GM19452 (cell line): Measurements from ENCODE around the gene CELA2B.
"Not testable (repeated sequence)": the region's sequence is repeated elsewhere in the genome, so short reads cannot be mapped to it uniquely, and the experiment has no call there.

ENCODE experiments used
- ATAC-seq: cut with Tn5 transposase; IDR thresholded peaks from one replicate; pipeline ENCODE4 v1.9.1; 2021; ENCODE audit not compliant: unreplicated experiment

The CELA2B gene

GRCh38 chr1:15444468-15445389, 31.2 kb upstream of the CELA2B start:
- no peak for ATAC-seq

DNA sequence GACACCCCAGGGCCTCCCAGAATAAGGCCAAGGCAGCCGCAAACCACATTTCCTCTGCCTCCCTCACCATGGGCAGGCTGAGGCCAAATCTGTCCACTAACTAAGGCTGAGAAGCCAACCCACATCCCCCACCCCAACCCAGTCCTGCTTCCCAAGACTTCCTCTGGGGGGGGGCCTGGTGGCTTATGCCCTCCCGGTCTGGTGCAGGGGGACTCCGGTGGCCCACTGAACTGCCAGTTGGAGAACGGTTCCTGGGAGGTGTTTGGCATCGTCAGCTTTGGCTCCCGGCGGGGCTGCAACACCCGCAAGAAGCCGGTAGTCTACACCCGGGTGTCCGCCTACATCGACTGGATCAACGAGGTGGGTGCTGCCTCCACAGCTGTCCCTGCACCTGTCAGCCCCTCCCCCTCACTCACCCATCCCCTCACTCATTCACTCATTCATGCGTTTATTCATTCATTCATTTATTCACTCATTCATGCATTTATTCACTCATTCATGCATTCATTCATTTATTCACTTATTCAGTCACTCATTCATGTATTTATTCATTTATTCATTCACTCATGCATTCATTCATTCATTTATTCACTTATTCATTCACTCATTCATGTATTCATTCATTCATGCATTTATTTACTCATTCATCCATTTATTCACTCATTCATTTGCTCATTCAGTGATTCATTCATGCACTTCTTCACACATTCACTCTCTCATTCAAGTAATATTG, 30.3 kb upstream of the CELA2B start:
- no peak for ATAC-seq

DNA sequence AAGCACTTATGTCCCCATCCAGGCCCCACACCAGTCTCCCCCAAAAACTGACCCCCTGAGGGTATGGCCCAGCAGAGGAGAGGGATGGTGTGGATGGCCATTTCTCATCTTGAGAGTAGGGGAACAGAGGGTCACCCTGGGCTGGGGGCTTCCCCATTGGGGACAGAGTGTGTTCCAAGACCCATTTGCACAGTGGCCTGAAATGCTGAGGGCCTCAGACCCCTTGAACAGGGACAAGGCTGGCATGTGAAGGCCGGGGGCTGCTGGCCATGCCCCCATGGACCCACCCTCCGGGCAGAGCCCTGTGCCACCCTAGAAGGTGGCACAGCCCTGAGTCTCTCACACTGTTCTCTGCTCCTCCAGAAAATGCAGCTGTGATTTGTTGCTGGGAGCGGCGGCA, 29.7 kb upstream of the CELA2B start:
- no peak for ATAC-seq

- no peak for ATAC-seq
Measured at GRCh38 chr1:15448877-15449462, 26.9 kb upstream of the CELA2B start.

- ATAC-seq = no peak
Measured at GRCh38 chr1:15449567-15449966, 26.3 kb upstream of the CELA2B start.

DNA sequence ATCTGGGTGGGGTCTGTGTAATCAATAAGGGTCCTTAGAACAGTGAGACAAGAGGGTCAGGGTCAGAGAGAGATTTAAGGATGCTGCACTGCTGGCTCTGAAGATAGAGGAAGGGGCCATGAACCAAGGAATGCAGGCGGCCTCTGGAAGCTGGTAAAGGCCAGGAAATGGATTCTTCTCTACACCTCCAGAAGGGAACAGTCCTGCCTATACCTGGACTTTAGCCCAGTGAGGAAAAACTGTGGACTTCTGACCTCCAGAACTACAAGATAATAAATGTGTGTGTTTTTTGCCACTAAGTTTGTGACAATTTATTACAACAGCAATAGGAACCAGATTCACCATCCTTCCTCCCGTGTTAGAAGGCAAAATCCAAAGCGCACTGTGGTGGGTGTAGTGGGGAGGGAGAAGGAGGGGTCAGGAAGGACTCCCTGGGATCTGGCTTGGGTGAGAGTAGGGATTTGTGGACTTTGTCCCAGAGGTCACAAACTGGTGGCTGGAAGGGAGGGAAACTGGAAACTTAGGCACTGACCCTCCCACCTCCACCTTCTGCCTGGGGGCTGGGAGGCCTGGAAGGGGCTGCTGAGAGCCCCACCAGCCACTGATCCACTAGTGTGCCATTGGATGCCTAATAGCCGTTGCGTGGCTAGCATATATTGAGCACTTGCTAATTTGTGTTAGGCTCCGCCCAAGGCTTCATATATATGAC, 24.7 kb upstream of the CELA2B start:
- ATAC-seq = no peak

- no peak for ATAC-seq
Measured at GRCh38 chr1:15452216-15452615, 23.7 kb upstream of the CELA2B start.

- ATAC-seq = no peak
Measured at GRCh38 chr1:15452866-15453571, 22.9 kb upstream of the CELA2B start.

DNA sequence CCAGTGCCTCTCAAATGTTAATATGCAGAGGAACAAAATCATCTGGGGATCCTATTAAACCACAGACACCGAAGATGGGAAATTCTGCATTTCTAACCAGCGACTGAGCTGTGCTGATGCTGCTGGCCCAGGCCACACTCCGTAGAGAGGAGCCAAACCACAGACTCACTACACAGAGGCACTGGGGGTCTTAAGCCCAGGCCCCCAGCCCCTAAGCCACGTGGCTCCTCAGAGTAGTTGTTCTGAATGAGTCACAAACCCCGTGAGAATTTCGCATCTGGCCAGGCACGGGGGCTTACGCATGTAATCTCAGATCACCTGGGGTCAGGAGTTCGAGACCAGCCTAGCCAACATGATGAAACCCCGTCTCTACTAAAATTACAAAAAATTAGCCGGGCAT, 22.2 kb upstream of the CELA2B start:
- ATAC-seq = no peak

DNA sequence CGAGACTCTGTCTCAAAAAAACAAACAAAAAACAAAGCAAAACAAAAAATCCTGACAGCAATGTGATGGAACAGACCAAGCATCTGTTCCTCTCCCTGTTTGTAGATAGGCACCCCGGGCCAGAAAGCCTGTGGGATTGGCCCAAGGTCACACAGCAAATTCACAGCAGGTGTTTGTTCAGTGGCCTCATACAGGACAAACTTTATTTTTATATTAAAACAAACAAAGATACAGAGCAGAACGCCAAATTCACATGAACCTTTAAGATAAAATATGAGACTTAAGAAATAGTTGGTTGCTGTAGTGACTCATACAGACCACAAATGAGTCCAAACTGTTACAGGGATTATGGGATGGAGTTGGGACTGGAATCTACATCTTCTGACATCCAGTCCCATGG, 21.6 kb upstream of the CELA2B start:
- ATAC-seq = no peak

GRCh38 chr1:15455522-15455921, 20.4 kb upstream of the CELA2B start:
- no peak for ATAC-seq

DNA sequence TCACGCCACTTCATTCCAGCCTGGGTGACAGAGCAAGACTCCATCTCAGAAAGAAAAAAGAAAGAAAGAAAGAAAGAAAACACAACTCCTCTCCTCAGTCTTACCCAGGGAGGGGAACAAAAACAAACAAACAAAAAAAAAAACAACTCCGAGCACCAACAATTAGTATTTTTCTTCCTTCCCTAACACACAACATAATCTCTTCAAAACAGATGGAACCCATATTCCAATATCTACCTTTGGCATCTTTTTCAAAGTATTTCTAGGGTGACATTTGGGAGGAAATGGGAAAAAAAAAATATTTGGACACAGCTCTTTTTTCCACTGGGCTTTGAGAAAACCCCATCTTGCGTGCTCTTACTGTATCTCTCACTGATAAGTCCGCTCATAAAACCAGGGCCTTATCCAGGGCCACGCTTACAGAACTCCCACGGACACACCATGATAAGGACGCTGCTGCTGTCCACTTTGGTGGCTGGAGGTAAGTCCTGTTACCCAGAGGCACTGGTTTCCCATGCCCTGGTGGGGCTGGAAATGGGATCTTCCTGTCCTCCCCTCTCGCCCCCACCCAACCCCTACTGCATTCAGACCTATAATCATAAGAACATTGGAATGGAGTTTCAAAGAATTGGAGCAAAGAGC, 19.5 kb upstream of the CELA2B start, which contains the start of gene CELA2A:
CELA2A (plus strand) TSS at position 420 of the 642 bp plus-strand sequence; CDS start at position 442, 22 bp downstream.
- no peak for ATAC-seq

DNA sequence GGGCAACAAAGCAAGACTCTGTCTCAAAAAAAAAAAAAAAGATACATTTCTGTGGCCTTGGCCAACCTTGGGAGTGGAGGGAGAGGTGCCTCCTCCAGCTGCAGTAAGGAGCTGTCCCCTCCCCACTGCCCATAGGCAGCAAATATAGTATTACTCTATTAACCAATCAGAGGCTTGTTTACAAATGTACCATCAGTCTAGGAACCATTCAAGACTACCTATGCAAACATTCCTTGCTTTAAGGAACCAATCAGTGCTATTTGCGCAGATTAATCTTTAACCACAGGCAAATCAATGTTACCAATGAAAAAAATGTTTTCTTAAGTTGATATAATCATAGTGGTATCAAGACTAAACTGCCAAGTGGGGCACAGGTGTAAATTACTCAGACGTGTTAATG, 18.3 kb upstream of the CELA2B start:
- no peak for ATAC-seq

DNA sequence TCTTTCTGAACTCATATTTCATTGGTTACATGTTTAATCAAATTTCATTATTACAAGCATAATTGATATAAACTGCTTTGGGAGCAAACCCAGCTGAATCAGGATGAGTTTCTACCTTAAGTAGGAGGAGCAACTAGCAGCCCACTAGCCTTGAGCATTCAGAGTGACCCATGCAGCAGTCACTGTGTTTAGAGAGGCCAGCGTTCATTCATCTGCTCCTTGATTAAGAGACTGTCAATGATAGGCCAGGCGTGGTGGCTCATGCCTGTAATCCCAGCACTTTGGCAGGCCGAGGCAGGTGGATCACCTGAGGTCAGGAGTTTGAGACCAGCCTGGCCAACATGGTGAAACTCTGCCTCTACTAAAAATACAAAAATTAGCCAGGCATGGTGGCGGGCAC, 17.5 kb upstream of the CELA2B start:
- not testable (repeated sequence) for ATAC-seq

DNA sequence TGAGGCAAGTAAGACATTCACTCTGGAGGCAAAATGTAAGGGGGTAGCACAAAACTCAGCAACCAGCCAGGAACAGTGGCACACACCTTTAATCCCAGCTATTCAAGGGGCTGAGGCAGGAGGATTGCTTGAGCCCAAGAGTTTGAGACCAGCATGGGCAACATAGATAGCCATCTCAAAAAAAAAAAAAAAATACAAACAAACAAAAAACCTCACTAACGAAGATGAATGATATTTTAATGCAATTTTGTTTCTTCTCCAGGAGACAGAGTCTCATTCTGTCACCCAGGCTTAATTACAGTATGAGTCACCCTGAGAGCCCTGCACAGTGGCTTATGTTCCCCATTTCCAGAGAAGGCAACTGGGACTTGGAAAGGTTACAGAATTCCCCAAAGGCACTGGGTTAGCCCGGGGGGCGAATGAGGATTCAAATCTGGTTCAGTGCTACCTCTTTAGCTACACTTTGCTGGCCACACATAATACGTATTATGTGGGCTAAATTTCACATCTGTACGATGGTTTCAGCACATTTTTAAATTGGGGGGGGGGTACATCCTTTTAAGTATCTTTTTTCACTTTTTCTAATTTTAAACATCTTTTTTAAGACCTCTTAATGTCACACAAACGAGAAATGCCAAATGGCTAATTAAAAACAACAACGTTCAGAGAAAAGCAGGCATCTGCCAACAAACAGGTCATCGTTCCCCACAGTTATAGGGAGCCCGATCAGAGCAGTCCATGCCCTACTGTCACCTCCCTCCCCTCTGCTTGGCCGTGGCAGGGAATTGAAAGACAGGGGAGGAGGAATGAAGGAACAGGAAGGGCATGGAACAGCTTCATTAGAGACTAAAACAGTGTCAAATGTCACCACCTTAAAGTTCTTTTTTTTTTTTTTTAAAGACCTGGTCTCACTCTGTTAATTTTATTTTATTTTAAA, 15.9 kb upstream of the CELA2B start:
- no peak for ATAC-seq

GRCh38 chr1:15460708-15461095, 15.2 kb upstream of the CELA2B start:
- no peak for ATAC-seq

GRCh38 chr1:15463064-15463800, 12.7 kb upstream of the CELA2B start:
- ATAC-seq = not testable (repeated sequence)

GRCh38 chr1:15463926-15464322, 12.0 kb upstream of the CELA2B start:
- ATAC-seq = not testable (repeated sequence)
